ENCODE data around the gene ASB13. TPM values are rescaled to one million over a fixed set of nuclear protein-coding genes. Genes with fewer than 3 reads are reported as not detected.

Gene ASB13
- total and polyA plus RNA-seq, 2 donors (not counting 1 experiment from before 2014, with no cell fraction given), result 2.5 to 4.4 TPM

- peaks cover 45% of the 10 kb centered on the region for H3K4me1 Mint-ChIP-seq
Measured at GRCh38 chr10:5656737-5657579, 9.4 kb downstream of the ASB13 start.

DNA sequence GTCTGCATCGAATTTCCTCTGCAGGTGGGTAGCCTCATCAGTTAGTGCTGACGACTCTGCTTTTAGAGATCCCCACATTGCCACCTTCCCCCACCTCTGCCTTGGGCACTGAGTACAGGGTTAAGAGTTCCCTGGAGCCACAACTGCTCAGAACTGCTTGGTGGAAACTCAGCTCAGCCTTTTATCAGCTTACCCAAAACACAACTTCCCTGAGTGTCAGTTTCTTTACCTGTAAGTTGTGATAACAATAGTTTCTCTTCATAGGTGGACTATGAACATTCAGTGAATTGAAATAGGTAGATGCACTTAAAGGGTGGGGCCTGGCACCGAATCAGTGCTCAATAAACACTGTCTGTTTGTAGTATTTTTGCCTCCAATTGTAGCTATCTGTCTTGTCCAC is 11.3 kb downstream of the ASB13 start:
- DNase-seq, result no peak
- WGBS (ENCODE audit: insufficient coverage), result 26% methylated on average over 3 of the region's 3 CpGs
- Histone ChIP-seq H3K27me3 (replicated peaks in 1 of 4; ENCODE audit: control extremely low read depth in 1 of 4, control insufficient read depth in 3 of 4, insufficient read depth in 4 of 4, low read length in 3 of 4) (no peaks in the 10 kb centered on the region), H3K4me1 (ENCODE audit: control insufficient read depth in 2 of 2, insufficient read depth in 2 of 2, low read length in 2 of 2) (peaks cover 8% of the 10 kb centered on the region in 2 donors), H3K4me2 (replicated peaks; ENCODE audit: low read depth, low read length, poor library complexity, severe bottlenecking) (no peak overlapping the region), H3K4me3 (ENCODE audit: control extremely low read depth in 1 of 5, extremely low read depth in 1 of 5, insufficient read depth in 1 of 5, low read depth in 2 of 5, low read length in 4 of 5) (no peak overlapping the region), H2AFZ (ENCODE audit: insufficient read depth, low read depth, low read length, poor library complexity, severe bottlenecking) (no peak overlapping the region), H3K36me3 (replicated peaks in 1 of 2; ENCODE audit: control extremely low read depth in 1 of 2, control insufficient read depth in 1 of 2, extremely low read depth in 1 of 2, insufficient read depth in 2 of 2, low read length in 1 of 2) (no peaks in the 10 kb centered on the region), H4K20me1 (ENCODE audit: control insufficient read depth, insufficient read depth, low read length, poor library complexity, severe bottlenecking) (no peaks in the 10 kb centered on the region), H3K27ac (ENCODE audit: low read length in 2 of 2) (no peak overlapping the region), H3K9me3 (ENCODE audit: control extremely low read depth in 1 of 3, control insufficient read depth in 2 of 3, insufficient read depth in 1 of 3, low read length in 2 of 3) (peaks cover 0 to 3% (median 0%) of the 10 kb centered on the region in 3 donors), H3K79me2 (ENCODE audit: control insufficient read depth, insufficient read depth, low read length) (no peaks in the 10 kb centered on the region), H3K9ac (ENCODE audit: low read length) (no peak overlapping the region)
- Mint-ChIP-seq H3K9me3 (ENCODE audit: insufficient read depth) (no peaks in the 10 kb centered on the region), H3K4me1 (peaks cover 39% of the 10 kb centered on the region), H3K27me3 (peaks cover 11% of the 10 kb centered on the region), H3K4me3 (no peak overlapping the region), H3K27ac (no peak overlapping the region)
- ChIA-PET CTCF (no interaction called here), POLR2A (no interaction called here)
- intact Hi-C loops (cut with micrococcal nuclease), result no loop called here
- TF ChIP-seq EZH2 (IDR thresholded peaks at IDR 0.05; ENCODE audit: borderline replicate concordance, insufficient read depth, low read depth, low read length, poor library complexity, severe bottlenecking), result no peak
- TF ChIP-seq, protein P1, sequence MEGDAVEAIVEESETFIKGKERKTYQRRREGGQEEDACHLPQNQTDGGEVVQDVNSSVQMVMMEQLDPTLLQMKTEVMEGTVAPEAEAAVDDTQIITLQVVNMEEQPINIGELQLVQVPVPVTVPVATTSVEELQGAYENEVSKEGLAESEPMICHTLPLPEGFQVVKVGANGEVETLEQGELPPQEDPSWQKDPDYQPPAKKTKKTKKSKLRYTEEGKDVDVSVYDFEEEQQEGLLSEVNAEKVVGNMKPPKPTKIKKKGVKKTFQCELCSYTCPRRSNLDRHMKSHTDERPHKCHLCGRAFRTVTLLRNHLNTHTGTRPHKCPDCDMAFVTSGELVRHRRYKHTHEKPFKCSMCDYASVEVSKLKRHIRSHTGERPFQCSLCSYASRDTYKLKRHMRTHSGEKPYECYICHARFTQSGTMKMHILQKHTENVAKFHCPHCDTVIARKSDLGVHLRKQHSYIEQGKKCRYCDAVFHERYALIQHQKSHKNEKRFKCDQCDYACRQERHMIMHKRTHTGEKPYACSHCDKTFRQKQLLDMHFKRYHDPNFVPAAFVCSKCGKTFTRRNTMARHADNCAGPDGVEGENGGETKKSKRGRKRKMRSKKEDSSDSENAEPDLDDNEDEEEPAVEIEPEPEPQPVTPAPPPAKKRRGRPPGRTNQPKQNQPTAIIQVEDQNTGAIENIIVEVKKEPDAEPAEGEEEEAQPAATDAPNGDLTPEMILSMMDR (IDR thresholded peaks at IDR 0.05), result no peak
- no peak for ATAC-seq (ENCODE audit: low read depth)

More at GRCh38 chr10:5656737-5657579, 9.4 kb downstream of the ASB13 start:
- H3K4me2 ChIP-seq (replicated peaks; ENCODE audit: low read depth, low read length, poor library complexity, severe bottlenecking), result no peak overlapping the region
- WGBS (ENCODE audit: insufficient coverage), result 64% methylated on average over 3 of the region's 8 CpGs
- ChIA-PET CTCF (interaction anchor here (0.6 kb wide), 1 partner anchor 10 kb away, joined by 3 read pairs; no protein-coding TSS in a partner anchor), POLR2A (interaction anchor here (0.7 kb wide), 2 partner anchors 226 to 1019 kb away, joined by 3 read pairs; no protein-coding TSS in a partner anchor)
- H3K4me3 Mint-ChIP-seq, result no peak overlapping the region
- H3K79me2 ChIP-seq (ENCODE audit: control insufficient read depth, insufficient read depth, low read length), result no peaks in the 10 kb centered on the region
- H3K9ac ChIP-seq (ENCODE audit: low read length), result no peak overlapping the region
- no peaks in the 10 kb centered on the region for H3K9me3 Mint-ChIP-seq (ENCODE audit: insufficient read depth)
- no peak for TF ChIP-seq EZH2 (IDR thresholded peaks at IDR 0.05; ENCODE audit: borderline replicate concordance, insufficient read depth, low read depth, low read length, poor library complexity, severe bottlenecking)
- TF ChIP-seq, protein P1 (IDR thresholded peaks at IDR 0.05), result no peak
- H2AFZ ChIP-seq (ENCODE audit: insufficient read depth, low read depth, low read length, poor library complexity, severe bottlenecking), result no peak overlapping the region
- peaks cover 0 to 3% (median 0%) of the 10 kb centered on the region in 3 donors for H3K9me3 ChIP-seq (ENCODE audit: control extremely low read depth in 1 of 3, control insufficient read depth in 2 of 3, insufficient read depth in 1 of 3, low read length in 2 of 3)
- H4K20me1 ChIP-seq (ENCODE audit: control insufficient read depth, insufficient read depth, low read length, poor library complexity, severe bottlenecking), result no peaks in the 10 kb centered on the region
- no peak overlapping the region for H3K27ac ChIP-seq (ENCODE audit: low read length in 2 of 2)
- H3K27me3 ChIP-seq (replicated peaks in 1 of 4; ENCODE audit: control extremely low read depth in 1 of 4, control insufficient read depth in 3 of 4, insufficient read depth in 4 of 4, low read length in 3 of 4), result no peaks in the 10 kb centered on the region
- DNase-seq (no peak), ATAC-seq (ENCODE audit: low read depth) (no peak)
- H3K27me3 Mint-ChIP-seq, result peaks cover 11% of the 10 kb centered on the region
- no peak overlapping the region for H3K27ac Mint-ChIP-seq
- intact Hi-C loops (cut with micrococcal nuclease), result no loop called here
- no peak overlapping the region for H3K4me3 ChIP-seq (ENCODE audit: control extremely low read depth in 1 of 5, extremely low read depth in 1 of 5, insufficient read depth in 1 of 5, low read depth in 2 of 5, low read length in 4 of 5)
- no peaks in the 10 kb centered on the region for H3K36me3 ChIP-seq (replicated peaks in 1 of 2; ENCODE audit: control extremely low read depth in 1 of 2, control insufficient read depth in 1 of 2, extremely low read depth in 1 of 2, insufficient read depth in 2 of 2, low read length in 1 of 2)
- H3K4me1 ChIP-seq (ENCODE audit: control insufficient read depth in 2 of 2, insufficient read depth in 2 of 2, low read length in 2 of 2), result peaks cover 9 to 10% of the 10 kb centered on the region in 2 donors
